ENCODE measurements around the gene RTP3. TPM values are rescaled to one million over a fixed set of nuclear protein-coding genes. Genes with fewer than 3 reads are reported as not detected.
"Not testable (repeated sequence)": the region's sequence is repeated elsewhere in the genome, so short reads cannot be mapped to it uniquely, and the experiment has no call there.

The RTP3 gene
- total RNA-seq, 4 donors from 2014 or later: not detected

GRCh38 chr3:46542801-46543201 lies 45.0 kb downstream of the RTP3 start:
- WGBS, 2 donors (ENCODE audit: low coverage in 1 of 2): 72 to 89% methylated on average over 4 of the region's 5 CpGs
- TF ChIP-seq CTCF (IDR thresholded peaks at IDR 0.05) (no peak), POLR2A (IDR thresholded peaks at IDR 0.05) (no peak), EP300 (IDR thresholded peaks at IDR 0.05) (no peak), POLR2AphosphoS5 (IDR thresholded peaks at IDR 0.05) (no peak)
- no peaks in the 10 kb centered on the region for H3K4me1 ChIP-seq
- H3K36me3 ChIP-seq: no peaks in the 10 kb centered on the region
- ATAC-seq: no peak
- peaks cover 16% of the 10 kb centered on the region for H3K27me3 ChIP-seq
- no peak overlapping the region for H3K27ac ChIP-seq
- H3K9me3 ChIP-seq: no peaks in the 10 kb centered on the region
- no peak overlapping the region for H3K4me3 ChIP-seq

DNA sequence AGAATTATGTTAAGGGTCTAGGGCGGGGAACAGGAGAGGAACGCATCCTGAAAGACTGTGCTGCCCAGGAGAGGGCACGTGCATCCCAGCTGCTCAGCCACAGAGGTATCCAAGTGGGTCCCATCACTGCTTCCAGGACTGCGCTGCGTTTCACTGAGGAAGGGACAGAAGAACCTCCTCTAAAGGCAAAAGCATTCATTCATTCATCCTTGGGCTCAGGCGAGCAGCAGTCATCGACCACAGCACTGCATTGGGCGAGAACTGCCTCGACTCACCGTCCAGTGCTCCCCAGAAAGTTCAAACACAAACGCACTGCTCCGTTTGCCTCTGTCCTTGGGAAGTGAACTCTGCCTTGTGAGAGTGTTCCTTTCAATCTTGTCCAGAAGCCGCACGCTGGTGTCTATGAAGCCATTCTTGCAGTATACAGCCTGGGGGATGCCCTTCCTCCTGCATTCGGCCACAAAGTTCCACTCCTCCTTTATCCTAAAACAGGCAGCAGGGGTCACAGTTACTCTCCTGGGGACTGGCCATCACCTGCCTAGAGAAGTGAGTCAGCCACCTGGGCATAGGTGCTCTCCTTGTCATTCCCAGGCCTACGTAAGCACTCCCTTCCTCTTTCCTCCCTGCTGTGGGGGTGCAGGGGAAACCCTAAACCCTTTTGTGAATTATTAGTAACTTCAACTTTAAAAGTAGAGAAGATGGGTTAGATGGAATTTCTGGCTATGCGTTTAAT lies 47.2 kb downstream of the RTP3 start:
- Histone ChIP-seq H3K4me3 (no peak overlapping the region), H3K27me3 (peaks cover 12% of the 10 kb centered on the region), H3K9me3 (no peaks in the 10 kb centered on the region), H3K4me1 (no peaks in the 10 kb centered on the region), H3K27ac (no peak overlapping the region), H3K36me3 (no peaks in the 10 kb centered on the region)
- ATAC-seq: no peak
- 81 to 88% methylated on average over 7 to 8 of the region's 17 CpGs for WGBS, 2 donors (ENCODE audit: low coverage in 1 of 2)
- TF ChIP-seq CTCF (IDR thresholded peaks at IDR 0.05) (no peak), POLR2A (IDR thresholded peaks at IDR 0.05) (no peak), POLR2AphosphoS5 (IDR thresholded peaks at IDR 0.05) (no peak), EP300 (IDR thresholded peaks at IDR 0.05) (no peak)

DNA sequence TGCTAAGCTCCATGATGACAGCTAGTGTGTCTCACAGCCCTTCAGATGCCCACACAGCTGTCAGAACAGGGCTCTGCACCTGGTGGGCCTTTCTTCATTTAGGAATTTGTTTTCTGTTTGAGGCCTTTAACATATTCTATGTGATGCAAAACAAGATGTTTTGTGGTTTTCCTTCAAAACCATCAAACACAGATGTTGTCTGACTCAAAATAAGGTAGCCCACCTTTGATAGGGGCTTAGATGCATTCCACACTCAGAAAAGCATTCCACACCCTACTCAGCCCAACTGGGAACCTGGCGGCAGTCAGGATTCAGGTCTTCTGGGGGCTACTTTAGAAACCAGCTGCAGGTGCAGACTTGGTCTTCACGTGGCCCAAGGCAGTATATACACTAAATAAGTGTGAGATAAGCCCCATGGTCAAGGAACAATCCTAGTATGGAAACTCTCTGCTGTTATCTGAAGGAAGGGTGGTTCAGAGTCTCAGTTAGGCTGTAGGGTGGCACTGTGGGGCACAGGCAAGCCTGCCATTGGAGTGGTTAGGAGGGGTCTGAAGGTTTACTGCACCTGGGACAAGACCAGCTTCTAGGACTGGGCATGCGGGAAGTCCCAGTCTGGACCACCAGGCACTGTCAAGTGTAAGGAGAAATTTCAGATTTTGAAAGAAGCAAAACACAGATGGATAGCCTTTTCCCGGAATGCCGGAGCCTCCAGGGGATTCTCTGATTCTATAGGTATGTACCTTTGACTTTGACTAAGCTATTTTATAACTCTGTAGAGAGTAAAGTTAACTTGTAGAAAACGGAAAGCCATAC lies 48.2 kb downstream of the RTP3 start:
- no peak for TF ChIP-seq CTCF (IDR thresholded peaks at IDR 0.05)
- TF ChIP-seq POLR2A (IDR thresholded peaks at IDR 0.05): no peak
- no peak for TF ChIP-seq EP300 (IDR thresholded peaks at IDR 0.05)
- no peak for TF ChIP-seq POLR2AphosphoS5 (IDR thresholded peaks at IDR 0.05)
- Histone ChIP-seq H3K9me3 (no peaks in the 10 kb centered on the region), H3K4me1 (no peaks in the 10 kb centered on the region), H3K27ac (no peak overlapping the region), H3K4me3 (no peak overlapping the region), H3K36me3 (no peaks in the 10 kb centered on the region), H3K27me3 (peaks cover 18% of the 10 kb centered on the region)
- ATAC-seq: no peak
- WGBS, 2 donors (ENCODE audit: low coverage in 1 of 2): 77 to 80% methylated on average over 1 to 3 of the region's 6 CpGs

DNA sequence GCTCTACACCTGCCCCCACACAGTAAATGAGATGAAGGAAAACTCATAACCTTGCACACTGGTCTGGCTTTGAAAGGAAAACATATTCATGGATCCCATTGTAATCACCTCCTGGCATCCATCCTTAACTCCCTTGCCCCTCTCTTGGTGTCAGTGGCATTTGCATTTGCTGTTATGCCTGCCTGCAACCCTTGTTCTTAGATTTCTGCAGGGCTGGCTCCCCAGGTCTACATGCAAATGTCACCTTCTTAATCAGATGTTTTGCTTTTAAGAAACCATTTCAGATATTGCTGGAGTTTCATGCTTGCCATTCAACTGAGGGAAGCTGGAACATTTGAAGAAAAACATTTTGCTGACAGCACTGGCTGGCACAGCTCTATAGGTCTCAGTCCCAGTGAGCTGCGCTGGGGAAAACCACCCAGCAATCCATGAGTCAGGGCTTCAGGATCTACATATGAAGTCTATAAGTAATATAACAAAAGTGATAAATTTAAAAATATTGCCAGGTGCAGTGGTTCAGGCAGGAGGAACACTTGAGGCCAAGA lies 49.2 kb downstream of the RTP3 start:
- TF ChIP-seq POLR2A (IDR thresholded peaks at IDR 0.05) (no peak), POLR2AphosphoS5 (IDR thresholded peaks at IDR 0.05) (no peak), CTCF (IDR thresholded peaks at IDR 0.05) (no peak), EP300 (IDR thresholded peaks at IDR 0.05) (no peak)
- 80 to 100% methylated on average over 1 of the region's 1 CpG for WGBS, 2 donors (ENCODE audit: low coverage in 1 of 2)
- H3K9me3 ChIP-seq: no peaks in the 10 kb centered on the region
- no peak overlapping the region for H3K27ac ChIP-seq
- no peaks in the 10 kb centered on the region for H3K36me3 ChIP-seq
- H3K4me1 ChIP-seq: no peaks in the 10 kb centered on the region
- H3K27me3 ChIP-seq: peaks cover 23% of the 10 kb centered on the region
- H3K4me3 ChIP-seq: no peak overlapping the region
- ATAC-seq: no peak

DNA sequence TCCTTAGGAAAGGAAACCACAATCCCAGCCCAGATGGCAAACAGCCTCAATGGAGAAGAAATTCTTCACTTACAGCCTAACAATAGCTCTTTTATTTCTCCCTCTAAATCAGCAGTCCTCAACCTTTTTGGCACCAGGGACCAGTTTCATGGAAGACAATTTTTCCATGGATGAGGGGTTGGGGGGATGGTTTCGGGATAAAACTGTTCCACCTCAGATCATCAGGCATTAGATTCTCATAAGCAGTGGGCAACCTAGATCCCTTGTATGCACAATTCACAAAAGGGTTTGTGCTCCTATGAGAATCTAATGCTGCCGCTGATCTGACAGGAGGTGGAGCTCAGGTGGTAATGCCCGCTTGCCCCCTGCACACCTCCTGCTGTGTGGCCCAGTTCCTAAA lies 50.8 kb downstream of the RTP3 start:
- ATAC-seq: not testable (repeated sequence)
- WGBS, 2 donors (ENCODE audit: low coverage in 1 of 2): 82% methylated on average over 3 of the region's 3 CpGs; no CpG with 5 or more reads in 1 of the 2 donors

More for the DNA sequence above, 50.8 kb downstream of the RTP3 start:
- H3K27ac ChIP-seq, H3K36me3 ChIP-seq, H3K4me1 ChIP-seq, H3K9me3 ChIP-seq, H3K4me3 ChIP-seq: not testable (repeated sequence)
- peaks cover 23% of the 10 kb centered on the region for H3K27me3 ChIP-seq

Data from gastroesophageal sphincter (tissue), 4 donors.